ENCODE data around the gene PPP3CB.

Gene PPP3CB

DNA sequence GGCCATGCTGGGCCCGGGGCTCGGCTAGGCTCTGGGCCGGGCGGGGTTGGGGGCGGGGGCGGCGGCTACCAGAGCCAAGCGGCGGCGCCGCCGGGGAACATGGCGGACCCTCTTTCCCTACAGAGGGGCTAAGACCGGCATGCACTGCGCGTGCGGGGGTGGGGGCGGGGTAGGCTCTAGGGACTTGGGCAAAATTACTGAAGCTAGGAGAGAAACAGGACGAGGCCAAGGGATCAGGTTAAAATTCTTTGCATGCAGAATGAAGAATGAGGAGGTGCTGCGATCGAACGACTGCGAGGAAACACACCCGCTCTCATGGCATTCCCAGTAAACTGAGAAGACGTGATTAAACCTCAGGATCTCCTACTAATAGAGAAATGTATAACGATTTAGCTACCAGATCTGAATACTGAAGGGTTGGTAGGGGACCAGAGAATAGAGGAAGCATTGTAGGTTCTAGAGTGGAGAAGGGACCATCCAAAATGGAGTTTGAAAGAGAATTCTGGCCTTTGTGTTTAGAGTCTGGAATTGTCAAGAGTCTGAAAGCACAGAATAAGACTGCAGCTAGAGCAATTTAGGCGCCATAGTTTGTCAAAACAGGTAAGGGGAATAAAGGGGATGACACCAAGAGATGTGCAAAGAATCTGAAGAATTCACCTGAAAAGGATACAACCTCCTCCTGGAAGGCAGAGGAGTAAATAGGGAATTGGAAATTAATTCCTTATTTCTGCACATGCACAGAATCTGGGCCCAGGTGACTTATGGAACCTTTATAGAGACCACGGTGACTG is at the start of gene PPP3CB:
PPP3CB (minus strand) TSS at position 141 of the 791 bp plus-strand sequence; CDS start at position 6, 135 bp downstream.
- peak; percentile 81 for DNase-seq

DNA sequence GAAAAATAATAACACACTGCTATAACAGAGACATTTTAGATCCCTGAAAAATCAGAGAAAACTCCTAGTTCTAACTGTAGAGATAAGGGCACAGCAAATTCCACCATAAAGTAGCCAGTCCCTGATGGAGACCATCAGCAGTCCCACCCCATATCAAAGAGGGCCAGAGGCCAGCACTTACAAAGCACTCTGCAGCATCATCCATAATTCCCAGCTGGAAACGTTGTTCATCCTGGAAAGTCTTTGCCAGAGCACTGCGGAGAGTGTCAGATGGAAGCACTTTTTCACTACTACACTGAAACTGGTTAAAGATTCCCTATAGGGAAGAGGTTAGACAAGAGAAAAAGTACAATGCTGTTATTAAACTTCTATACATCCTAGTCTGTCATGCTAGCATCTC is 49.5 kb upstream of the PPP3CB start:
- no peak for DNase-seq

DNA sequence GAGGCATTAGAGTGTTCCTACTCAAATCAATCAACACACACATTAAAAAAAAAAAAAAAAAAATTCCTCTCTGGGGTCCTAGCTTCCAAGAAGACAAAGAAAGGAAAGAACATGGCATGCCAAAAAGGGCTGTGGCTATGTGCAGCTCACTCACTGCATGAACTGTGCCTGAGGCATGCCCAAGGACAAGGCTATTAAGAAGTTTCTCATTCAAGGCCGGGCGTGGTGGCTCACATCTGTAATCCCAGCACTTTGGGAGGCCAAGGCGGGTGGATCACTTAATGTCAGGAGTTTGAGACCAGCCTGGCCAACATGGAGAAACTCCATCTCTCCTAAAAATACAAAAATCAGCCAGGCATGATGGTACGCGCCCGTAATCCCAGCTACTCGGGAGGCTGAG is 41.9 kb upstream of the PPP3CB start:
- no peak for DNase-seq

DNA sequence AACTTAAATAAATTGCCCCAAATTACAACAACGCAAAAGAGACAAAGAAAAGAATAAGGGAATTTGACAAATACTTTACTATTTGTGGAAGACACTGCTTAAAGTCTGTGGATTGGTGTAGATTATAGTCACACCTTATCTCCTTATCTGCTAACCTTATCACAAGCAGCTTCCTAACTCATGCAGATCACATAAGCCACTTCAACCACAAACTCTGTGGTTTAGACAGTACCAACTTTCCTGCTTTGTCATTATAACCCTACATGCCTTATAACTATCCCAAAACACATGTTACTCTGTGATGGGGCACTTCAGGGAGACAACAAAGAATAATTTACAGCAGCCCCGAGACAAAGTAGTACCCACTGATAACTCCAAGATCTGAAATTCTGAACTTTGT is 41.5 kb upstream of the PPP3CB start:
- no peak for DNase-seq

DNA sequence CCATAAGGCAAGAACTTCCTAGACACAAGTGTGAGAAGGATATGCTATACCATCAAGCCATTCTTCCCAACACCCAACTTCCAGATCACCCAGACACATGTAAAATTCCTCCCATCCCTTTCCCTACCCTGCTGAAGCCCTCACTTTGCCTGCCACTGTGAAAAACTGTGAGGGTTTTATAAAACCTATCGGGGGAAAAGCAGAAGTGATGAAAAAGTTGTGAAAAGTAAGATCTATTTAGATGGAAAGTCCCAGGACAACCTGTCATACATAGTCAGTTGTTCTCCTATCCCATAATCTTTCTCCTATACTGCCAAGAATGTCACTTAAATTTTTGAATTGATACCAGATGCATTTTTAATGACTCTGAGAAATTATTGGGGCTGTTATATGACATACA is 39.0 kb upstream of the PPP3CB start:
- no peak for DNase-seq

DNA sequence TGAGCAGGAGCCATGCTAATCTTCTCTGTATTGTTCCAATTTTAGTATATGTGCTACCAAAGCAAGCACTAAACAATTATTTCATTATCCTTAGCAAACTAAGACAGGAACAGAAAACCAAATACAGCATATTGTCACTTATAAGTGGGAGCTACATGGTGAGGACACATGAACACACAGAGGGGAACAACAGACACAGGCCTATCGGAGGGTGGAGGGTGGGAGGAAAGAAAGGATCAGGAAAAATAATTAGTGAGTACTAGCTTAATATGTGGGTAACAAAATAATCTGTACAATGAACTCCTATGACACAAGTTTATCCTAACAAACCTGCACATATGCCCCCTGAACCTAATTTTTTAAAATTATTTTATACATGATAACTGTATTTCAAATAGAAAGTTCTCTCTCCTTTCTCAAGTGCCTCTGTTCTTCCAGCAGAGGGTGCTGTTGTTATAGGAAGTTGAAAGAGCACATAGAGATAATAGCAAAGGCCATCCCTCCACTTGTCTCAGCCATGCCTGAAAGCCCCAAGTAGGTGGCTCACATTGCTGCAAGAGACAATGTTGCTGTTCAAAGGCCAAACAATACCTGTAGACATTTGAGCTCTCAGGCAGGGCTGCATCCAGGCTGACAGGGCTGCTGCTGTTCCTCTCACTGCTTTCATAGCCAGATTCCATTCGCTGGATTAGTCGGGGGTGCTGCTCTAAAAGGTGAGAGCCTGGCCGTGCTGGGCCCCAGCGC is 33.4 kb upstream of the PPP3CB start:
- DNase-seq, result peak; percentile 2 to 67

DNA sequence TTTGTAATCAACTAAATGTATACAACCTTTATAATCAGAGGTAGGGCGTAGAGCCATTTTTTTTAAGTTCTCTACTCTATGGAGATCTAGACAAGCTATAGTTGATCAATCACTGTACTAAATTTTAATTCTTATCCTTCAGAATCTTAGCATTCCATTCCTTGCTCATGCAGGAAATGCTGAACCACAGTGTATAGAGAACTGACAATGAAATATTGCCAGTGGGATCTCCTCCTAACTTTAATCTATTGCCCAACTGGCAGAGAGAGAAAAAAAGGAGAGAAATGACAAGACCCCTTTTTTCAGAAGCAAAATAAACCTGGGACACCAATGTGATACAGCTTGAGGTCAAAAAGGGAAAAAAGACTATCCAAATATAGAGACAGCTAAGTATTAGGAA is 26.4 kb upstream of the PPP3CB start:
- no peak for DNase-seq

DNA sequence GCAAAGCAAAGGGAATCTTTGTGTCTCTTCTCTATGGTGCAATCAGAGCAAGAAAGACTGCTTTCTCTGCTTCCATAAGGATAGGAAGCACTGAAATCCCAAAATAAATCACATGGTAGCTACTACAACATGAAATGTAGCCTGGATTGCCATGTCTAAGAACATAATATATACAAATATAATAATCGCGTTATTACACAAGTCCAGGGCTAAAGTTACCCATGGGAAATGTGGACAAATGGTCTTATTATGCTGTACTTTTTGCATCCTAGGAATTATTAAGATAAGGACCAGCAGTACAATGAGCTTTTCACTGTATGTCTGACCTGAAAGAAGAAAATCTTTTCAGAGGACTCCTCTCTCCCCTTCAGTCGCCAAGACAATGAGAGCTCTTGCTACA is 23.5 kb upstream of the PPP3CB start:
- no peak for DNase-seq

DNA sequence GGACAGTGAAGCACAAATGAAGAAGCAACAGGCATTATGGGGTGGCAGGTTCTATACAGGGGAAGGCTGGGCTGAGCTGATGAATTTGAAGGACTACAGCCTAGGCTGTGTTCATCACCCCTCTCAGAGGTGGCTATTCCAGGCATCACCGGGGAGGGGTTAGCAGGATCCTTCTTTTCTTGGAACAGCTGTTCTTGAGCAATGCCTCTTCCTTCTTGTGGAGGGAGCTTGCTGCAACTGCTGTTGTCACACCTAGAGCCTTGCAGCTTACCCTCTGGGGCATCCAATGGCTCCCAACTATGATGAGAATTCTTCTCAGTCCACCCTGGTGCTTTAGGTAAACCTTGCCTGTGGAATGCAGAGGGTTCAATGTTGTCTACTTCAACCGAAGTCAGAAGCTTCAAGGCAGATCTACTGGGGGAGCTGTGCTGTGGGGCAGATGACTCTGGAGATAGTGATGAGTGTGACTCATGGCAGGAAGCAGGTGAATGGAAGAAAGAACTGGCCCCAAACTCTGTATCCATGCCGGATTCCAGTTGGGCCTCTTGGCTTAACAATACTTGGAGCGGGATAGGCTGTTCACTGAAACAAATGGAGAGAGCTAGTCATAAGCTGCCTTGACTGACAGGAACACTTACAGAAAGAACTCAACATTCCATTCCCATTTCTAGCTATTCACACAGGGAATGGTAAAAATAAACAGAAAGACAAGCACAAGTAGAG is 21.5 kb upstream of the PPP3CB start:
- DNase-seq, result no peak

DNA sequence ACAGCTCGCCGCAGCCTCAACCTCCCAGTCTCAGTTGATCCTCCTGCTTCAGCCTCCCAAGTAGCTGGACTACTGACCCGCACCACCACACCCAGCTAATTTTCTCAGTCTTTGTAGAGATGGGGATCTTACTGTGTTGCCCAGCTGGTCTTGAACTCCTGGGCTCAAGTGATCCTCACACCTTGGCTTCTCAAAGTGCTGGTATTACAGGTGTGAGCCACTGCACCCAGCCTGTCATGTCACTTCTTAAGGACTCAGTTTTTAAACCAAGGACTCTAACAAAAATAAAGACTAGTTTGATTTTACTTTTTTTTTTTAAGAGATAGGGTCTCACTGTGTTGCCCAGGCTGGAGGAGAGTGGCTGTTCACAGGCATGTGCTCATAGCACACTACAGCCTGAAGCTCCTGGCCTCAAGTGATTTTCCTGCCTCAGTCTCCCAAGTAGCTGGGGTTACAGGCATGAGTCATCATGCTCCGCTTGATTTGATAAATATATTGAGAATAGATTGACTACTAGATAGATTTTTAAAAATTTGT is 16.5 kb upstream of the PPP3CB start:
- no peak for DNase-seq

DNA sequence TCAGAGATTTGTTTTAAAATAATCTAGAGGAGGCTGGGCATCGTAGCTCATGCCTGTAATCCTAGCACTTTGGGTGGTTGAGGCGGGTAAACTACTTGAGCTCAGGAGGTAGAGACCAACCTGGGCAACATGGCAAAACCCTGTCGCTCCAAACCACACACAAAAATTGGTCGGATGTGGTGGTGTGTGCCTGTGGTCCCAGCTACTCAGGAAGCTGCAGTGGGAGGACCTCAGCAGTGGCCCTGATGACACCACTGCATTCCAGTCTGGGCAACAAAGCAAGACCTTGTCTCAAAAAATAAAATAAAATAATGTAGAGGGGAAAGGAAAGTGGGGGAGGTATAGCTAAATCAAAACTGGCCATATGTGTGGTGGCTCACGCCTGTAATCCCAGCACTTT is 13.9 kb upstream of the PPP3CB start:
- DNase-seq, result no peak

DNA sequence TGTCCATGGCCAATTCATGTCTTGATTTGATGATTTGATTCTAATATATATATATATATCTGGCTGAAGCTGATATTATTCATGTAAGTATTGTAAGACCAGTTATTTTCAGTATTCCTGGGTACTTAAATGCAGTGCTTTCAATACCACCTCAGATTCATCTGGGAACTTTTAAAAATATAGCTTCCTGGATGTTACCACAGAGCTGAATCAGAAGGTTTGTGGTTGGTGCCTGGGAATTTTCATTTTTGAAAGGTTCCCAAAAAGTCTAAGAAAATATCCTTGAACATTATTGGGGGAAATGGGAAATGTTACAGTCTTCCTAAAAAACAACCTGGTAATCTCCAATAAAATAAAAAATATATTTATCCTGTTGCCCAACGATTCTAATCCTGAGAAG is 10.7 kb upstream of the PPP3CB start:
- DNase-seq, result no peak

DNA sequence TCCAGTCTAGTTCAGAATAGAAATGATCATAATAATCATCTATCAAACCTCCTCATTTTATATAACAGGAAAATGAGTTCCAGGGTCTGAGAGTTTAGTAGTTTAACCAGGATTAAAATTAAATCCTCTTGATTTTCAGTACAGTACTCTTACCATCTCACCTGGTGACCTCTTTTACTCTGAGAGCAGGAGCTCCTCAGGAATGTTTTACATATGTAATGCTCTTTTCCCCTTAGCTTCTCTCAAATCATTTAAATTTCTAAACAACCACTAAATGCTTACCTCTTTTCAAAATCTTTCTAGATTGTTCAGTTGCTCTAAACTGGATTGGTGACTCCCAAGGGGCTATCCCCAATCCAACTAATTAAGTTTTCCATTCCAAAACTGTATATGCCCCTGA is 10.2 kb upstream of the PPP3CB start:
- no peak for DNase-seq

DNA sequence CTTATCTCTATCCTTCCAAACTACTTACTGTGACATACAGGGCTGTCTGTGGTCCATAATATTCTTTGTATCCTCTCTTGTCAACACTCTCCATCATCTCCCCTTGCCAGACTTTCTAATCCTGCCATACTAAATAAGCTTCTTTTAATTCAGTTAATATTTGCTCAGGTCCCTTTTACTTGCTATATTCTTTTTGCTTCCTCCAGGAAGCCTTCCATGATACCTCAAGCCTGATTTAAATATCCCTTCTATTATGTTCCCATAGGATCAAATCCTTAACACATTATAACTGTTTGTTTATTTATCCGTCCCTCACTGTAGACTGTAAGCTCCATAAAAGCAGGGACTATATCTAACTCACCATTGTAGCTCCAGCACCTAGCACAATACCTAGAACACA is 7.2 kb upstream of the PPP3CB start:
- no peak for DNase-seq

DNA sequence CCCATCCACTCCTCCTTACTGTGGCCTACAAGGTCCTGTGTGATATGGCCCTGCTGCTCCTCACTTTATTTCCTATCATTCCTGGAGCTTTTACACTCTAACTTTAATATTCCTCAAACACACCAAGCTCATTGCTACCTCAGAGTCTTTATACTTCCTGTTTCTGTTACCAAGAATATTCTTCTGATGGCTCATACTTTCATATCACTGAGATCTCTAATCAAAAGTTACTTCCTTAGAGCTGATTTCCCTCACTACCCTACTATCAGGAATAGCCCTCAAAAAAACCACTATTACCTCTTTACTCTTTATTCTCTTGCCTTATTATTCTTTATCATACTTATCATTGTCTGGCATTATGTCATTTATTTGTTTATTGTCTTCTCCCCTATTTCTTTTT is 5.8 kb upstream of the PPP3CB start:
- DNase-seq, result no peak

DNA sequence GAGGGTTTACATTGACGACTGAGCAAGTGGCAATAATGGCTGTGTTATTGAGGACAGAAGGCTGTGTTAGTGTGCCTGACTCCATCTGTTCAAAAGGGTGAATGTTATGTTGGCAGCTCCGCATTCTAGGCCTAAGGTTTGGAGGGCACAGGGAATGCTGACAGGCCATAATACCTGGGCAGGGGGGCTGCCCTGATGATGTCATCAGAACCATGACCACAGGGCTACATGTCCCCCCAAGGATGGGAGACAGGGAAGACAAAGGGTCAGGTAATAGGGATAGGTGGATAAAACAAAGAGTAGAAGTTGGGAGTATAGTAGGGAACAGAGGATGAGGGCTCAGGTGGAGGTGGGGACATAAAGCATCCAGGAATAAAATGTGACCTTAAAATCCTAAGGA is 1.8 kb upstream of the PPP3CB start:
- DNase-seq, result no peak

DNA sequence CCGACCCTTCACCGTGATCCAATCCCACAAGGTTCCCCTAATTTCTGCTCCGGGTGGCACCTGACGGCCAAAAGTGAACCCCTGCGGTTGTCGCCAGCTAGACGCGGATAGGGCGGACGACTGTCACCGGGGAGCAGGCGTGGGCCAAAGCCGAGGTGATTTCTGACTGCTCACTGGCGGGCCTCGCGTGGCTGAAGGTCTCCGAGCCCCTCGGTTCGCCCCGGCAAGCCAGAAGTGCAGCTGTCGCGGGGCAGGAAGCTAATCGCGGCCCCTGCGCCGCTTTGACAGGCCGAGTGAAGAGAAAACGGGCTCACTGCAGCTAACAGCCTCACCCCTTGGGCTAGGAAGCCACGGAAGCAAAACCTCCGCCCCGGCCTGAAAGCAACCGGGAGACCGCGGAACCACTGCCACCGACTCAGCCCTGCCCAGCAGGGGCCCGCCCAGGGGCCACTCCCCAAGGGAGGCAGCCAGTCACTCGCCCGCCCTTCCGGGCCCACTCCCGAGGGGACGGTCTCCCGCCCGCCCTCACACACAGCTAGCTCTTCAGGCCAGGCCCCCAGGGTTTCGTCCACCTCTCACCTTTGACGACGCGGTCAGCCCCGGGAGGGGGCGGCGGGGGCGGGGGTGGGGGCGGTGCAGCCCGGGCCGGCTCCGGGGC is 469 bp downstream of the PPP3CB start:
- DNase-seq, result peak in 1 of 2 experiments; percentile 33

DNA sequence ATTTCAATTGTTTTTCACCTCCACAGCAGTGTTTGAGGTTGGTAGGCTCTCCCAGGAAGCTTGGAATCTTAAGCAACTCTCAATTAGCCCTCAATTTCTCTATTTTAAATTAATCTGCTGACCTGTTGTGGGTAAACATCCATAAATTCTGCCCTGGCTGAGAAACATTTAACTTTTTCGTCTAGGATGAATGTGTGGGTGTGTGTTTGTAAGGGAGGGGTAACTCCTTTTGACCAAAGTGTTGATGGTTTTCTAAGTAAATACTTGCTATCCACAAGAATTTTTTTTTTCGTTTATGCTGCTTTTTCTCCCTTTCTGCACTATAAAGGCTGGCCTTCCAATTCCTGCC is 973 bp downstream of the PPP3CB start:
- no peak for DNase-seq

DNA sequence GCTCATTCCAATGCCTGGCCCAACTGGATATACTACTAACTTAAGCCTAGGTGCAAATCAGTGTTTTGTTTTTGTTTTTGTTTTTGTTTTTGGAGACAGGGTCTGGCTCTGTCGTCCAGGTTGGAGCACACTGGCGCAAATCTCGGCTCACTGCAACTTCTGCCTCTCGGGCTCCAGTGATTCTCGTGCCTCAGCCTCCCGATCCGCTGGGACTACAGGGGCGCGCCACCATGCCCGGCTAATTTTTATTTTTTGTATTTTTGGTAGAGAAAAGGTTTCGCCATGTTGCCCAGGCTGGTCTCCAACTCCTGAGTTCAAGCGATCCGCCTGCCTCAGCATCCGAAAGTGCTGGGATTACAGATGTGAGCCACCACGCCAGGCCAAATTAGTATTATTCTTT is 1.6 kb downstream of the PPP3CB start:
- no peak for DNase-seq

DNA sequence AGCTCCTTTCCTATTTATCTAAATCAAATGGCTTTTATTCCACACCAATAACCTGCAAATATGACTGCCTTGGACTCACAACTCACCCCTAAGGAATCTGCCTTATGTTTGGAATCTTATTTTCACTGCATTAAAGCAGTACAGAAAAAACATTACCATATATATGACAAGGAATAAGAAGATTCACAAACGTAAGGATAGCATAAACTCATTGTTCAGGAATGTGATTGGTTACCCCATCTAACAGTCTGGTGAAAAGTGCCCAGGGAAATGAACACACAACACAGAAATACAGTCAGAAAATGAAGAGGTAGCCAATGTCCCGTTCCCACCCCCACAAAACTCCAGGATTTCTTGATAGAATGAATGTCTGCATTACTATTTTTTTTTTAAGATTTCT is 2.0 kb downstream of the PPP3CB start:
- no peak for DNase-seq

DNA sequence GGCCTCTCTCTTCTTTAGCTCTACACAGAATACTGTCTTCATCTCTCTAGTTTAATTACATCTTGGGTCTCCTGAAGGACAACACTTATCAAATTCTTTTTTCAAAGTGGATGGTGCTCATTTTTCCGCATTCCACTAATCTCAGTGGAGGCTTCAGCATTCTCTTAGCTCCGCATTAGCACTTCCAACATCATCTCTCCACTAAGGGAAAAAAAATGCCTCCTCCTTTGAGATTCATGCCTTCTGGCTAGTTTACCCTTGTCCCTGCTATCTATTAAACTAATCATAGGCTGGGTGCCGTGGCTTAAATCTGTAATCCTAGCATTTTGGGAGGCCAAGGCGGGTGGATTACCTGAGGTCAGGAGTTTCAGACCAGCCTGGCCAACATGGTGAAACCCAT is 9.2 kb downstream of the PPP3CB start:
- no peak for DNase-seq

DNA sequence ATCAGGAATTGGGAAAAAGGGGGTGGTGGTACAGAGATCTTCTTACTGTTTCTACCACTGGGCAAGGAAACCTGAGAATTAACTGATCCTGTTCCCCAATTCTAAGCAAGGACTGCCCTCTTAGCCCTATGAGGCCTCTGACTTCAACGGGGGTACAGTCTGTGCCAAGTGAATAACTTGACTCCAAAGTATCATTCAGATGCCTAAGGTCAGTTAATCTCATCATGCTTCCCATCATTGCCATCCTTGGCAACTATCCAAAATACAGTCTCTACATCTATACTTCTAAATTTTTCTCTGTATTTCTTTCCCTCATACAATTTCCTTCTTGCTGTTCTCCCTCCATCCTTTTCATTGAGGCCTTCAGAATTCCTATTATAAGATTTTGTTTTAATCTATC is 10.5 kb downstream of the PPP3CB start:
- DNase-seq, result no peak

DNA sequence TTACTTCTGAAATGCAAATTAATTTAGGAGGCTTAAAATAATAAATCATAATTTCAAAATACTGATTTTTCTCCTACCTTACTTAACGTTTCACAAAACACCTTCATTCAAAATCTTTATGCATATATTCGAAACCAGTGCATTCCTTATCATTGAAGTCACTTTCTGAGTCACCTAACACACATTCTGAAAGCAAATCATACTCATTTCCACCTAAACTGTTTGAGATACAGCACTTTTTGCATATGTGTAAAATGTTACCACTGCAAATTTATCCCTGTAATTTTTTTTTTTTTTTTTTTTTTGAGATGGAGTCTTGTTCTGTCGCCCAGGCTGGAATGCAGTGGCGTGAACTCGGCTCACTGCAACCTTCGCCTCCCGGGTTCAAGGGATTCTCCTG is 15.7 kb downstream of the PPP3CB start:
- no peak for DNase-seq

All from NCI-H446 (cell line).